NCI-H2227 treated with DMSO at 0.1 percent for 48 hours (cell line): ENCODE data around the gene DUSP1.
"Not testable (repeated sequence)": the region's sequence is repeated elsewhere in the genome, so short reads cannot be mapped to it uniquely, and the experiment has no call there.

ENCODE experiments used
- DNase-seq: peaks from one replicate; lab custom pipeline; 2025; lab: John Stamatoyannopoulos, UW

The DUSP1 gene

DNA sequence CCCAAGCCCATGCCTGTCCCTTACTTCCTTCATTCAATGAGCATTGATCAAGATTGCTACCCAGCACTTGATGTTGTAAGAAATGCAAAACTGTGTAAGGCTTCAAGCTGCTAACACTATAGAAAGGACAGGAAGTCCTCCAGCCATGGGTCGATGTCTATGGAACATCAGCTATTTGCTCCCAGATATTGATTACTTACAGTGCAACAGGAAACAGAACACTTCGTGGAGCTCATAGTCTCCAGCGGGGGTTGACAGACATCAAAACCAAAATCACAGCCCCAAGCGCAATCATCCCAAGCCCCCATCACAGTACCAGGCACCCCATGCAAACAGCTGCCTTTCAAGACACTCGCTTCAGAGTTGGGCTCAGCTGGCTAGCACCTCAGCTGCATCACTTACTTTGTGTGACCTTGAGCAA lies 26.8 kb upstream of the DUSP1 start:
- DNase-seq: no peak

DNA sequence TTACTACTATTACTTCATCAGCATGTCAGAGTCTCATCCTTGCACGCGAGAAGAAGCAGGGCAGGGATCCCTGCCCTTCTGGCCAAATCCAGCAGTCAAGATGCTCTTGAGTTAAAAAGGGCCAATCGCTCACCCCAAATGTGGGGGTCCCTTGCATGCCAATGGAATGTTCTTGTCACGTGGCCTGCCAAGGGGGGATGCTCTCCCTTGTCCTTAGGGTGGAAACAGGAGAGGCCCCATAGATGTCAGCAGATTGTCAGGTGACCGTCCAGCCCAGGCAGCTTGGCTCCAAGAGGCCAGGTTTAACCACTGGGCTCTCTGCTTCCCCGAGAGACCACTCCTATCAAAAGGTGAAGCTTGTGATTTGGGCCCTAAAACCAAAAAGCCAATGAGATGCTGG lies 25.3 kb upstream of the DUSP1 start:
- no peak for DNase-seq

DNA sequence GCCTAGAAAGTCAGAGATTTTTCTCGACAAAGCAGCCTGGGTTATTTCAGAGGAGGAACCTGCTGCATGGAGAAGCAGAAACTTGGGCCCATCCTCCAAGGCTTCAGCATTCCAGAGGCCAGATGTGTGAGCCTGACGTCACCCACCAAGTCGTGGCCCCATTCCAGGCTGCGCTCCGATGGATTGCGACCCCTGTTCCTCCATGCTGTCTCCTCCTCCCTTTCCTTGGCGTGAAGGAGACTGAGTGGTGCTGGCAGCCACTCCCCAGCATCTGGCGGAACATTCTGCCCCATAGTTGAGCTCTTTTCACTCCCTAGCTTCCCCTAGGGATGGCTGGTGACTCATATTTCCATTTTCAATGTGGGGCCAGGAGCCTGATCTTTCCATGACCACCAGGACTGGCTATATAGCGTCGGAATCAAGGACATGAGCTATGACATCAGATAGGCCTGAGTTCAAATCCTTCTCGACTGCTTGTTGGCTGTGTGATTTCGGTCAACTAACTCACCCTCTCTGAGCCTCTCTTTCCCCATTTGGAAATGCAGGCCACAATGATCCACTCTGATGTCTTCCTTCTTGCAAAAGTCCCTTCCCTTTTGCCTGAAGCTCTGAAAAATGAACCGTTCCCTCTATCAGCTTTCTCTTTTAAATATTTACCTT lies 24.5 kb upstream of the DUSP1 start:
- no peak for DNase-seq

DNA sequence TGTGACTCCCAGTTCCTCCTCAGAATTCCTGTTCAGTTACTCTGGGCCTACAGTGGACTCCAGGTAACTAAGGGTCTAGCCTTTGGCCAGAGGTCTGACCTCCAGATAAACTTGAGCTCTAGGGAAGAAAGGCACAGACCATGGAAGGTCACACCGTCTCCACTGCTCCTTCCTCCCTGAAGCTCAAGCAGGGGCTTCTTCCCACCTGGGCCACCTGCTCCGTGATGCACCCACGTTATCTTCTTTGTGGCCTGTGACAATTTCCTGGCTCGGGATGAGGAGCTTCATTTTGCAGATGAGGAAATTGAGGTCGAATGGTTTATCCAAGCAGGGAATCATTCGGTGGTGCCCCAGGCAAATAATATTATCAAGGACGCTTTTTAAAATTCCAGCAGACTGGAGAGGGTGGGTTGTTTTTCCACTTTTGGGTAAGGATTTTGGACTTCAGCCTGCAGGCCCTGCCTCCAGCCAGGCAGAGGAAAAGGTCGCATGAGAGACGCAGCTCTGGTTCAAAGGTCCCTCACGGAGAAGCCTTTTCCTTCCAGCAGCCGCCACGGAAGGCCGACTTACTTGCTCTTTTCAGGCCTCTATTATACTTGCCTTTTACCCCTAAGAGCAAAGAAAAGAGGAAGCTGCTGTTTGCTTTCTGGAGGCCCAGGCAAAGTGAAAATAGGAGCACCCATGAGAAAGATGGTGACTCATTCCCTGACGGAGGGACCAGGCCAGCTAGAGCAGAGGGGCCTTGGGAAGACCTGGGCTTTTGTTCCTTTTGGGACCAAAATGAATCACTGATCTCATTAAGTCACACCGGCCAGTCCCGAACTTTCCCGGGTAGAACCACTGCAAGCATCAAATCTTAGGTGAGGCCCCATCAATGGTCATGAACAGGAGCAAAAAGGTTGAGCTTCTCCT lies 22.8 kb upstream of the DUSP1 start:
- DNase-seq: no peak

DNA sequence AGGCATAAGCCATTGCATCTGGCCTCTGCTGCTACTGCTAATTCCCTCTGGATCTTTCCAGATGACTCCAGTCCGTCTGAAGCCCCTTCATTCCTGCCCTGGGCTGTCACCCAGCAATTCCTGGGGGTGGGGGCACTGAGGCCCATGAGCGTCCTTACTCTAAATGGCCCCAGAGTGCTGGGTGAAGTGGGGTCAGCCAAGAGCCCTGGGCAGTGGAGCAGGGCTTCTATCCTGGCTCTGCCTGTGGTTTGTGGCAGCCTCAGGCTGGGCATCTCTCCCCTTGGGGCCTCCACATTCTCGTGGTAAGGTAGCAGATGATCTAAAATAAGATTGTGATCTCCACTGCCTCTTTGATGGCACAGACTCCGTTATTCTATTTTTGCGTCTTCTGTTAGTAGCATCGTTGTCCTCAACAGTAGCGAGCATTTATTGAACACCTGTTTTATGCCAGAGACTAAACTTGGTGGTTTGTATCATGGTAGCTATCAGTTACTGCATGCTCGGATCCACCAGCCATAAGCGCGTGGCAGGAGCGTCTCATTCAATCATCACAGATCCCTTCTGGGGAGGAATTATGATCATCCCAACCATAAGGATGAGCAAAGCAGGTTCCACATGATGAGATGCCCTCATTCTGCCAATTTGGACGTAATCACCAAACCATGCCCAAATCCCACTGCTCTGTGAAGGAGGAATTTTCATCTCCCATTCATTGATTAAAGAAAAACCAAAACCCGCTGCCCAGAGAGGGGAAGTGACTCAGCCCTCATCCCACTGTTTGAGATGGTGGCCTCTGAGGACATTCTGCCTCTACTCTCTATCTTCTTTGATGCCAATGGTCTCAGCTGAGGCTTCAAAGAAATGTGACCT lies 21.9 kb upstream of the DUSP1 start:
- DNase-seq: no peak

DNA sequence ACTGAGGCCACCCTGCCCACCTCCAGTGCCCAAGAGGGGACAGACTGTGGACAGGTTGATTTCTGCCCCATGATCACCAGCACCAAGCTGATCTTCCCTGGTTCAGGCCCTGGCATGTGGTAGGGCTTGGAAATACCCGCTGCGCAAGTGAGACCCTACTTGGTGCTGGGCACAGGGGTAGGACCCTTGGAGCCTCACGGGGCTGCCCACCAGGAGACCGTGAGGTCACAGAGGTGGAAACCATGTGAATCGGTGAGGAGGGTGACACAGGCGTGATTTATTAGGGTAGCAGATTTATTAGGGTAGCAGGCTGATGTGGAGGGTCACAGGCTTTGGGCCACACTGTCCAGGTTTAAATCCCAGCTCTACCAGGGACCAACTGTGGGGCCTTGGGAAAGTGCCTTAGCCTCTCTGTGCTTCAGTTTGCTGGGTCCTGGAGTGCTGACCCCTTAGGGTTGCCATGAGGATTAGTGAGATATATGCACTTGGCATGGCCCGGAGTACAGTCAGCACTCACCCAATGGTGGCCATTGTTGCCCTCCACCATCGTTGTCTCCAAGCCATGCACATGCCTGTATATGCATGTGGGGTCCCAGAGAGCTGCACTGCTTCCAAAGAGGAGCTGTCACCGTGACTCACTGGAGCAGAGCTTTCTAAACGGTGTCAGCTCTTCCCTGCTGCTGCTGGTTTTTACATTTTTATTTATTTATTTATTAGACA lies 20.9 kb upstream of the DUSP1 start:
- DNase-seq: no peak

DNA sequence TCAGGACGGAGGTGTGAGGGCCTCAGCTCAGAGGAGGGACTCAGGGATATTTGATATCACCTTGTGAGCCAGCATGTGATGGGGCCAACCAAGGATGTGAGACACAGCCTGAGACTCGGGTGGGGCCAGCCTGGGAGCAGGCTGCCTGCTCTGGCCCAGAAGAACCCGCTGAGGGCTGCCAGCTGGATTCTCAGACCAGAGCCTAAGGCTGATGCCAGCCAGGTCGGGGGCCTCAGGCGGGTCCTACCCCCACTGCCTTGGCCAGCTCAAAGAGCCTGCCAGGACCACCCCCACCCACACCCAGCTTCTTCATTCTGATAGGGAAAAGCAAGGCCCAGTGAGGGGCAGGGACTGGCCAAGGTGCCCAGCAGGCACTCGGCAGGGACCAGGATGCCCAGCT lies 20.3 kb upstream of the DUSP1 start:
- DNase-seq: no peak

DNA sequence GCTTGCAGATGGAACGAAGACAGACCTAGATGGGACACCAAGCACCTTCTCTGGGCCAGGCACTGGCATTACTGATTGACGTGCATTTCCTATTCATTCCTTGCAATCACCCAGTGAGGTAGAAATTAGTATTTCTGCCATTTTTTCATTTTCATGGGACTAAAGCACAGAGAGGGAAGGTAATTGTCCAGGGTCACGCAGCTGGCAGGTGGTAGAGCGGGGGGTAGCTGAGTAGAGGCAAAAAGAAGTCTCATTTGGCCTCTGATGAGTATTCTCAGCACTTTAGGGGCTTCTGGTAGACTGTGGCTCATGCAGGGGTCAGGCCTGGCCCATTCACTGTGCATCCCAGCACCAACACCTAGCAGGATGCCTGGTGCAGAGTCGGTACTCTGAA lies 19.5 kb upstream of the DUSP1 start:
- no peak for DNase-seq

DNA sequence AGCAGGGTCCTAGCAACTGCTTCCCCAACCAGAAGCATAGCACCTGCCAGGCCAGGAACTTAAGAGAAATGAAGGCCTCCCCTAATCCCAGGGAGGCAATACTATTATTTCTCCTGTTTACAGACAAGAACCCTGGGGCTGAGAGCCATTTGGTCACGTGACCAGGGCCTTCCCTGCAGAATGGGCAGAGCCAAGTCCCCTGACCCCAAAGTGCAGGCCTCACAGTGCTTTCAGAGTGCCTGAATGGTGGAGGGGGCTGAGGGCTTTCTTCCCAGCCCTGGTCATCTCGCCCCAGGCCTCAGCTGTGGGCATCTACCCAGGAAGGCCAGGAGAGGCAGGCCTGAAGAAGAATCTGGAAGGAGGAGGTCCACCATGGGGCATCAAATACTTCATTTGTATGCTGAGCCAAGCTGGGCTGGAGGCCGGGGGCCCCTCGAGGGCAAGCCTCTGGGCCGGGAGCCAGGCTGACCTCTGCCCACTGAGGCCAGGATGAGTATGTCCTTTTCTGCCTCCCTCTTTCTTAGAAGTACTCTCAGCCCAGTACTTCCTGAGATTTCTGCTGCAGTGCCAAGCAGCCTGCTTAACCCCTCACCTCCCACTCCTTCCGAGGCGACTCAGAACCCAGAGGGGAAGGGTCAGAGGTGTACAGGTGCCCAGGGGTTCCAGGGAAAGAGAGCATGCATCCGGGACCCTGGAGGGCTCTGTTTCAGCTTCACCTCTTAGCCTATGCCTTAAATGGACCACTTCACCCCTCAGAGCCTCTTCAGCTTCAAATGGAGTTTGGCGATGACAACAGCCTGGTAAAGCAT lies 18.9 kb upstream of the DUSP1 start:
- DNase-seq: no peak

DNA sequence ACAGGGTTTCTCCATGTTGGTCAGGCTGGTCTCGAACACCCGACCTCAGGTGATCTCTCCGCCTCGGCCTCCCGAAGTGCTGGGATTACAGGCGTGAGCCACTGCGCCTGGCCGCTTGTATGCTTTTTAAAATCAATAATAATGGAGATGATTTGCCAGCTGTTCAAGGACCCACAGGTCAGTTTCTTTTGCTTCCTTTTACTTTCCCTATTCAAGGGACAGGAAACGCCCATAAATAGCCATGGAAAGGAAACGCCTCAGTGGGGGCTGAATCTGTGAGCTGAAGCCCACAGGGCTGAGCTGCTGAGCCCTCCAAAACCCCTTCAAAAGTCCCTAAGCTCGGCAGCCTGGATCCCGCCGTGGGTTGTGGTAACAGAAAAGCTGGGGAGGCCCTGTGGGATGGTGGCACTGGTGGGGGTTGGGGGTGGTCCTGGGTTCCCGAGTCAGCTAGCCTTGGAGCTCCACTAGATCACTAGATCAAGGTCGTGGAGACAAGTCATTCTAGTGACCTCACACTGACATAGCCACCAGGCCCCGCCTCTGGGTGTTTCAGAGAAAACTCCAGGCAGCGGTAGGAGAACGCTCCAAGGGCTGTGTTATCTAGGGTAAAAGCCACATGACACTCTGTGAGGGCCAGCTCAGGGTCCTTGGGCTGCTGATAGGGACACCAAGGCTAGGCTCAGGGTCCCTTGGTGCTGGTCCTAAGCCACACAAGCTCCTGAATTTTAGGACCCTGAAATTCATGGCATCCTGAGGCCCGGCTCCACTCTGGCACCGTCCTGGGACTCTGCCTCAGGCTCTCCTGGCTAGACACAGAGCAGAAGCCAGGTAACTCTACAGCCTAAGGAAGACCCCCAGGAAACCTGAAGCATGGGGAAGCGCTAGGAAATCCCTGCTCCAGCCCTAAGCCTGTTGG lies 18.0 kb upstream of the DUSP1 start:
- no peak for DNase-seq

DNA sequence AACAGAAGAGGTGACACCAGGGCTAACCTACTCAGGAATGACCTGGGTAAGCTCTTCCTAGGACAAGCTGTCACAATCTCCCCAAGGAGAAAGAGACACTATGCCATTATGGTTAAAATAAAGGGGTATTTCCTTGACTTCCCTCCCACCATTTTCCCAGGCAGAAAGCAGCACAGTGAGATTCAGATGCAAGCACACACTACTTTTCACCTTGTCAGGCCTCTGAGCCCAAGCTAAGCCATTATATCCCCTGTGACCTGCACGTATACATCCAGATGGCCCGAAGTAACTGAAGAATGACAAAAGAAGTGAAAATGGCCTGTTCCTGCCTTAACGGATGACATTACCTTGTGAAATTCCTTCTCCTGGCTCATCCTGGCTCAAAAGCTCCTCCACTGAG lies 16.5 kb upstream of the DUSP1 start:
- DNase-seq: not testable (repeated sequence)

DNA sequence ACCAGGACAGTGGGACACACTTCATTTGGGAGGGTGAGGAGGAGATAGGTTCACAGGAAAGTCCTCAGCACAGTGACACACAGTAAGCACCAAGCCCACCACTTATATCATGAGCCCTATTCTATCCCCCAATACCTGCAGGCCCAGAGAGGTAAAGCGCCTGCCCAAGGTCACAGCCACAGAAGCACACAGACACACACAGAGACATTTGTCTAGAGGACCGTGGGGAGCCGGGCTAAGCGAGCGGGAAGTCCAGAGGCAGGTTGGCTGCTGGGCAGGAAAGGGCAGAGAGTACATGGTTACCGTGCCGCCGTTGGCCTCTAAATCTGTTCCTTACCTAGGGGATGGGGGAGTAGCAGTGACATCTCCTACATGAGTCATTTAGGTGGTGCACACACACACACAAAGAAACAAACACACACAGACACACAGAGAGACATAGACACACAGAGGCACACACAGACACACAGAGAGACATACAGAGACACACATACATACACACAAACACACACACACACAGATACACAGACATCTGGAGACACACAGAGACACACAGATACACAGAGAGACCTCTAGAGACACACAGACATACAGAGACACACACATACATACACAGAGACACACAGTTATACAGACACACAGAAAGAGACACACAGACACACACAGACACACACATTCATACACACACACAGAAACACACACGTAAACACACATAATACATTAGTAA lies 15.9 kb upstream of the DUSP1 start:
- no peak for DNase-seq

DNA sequence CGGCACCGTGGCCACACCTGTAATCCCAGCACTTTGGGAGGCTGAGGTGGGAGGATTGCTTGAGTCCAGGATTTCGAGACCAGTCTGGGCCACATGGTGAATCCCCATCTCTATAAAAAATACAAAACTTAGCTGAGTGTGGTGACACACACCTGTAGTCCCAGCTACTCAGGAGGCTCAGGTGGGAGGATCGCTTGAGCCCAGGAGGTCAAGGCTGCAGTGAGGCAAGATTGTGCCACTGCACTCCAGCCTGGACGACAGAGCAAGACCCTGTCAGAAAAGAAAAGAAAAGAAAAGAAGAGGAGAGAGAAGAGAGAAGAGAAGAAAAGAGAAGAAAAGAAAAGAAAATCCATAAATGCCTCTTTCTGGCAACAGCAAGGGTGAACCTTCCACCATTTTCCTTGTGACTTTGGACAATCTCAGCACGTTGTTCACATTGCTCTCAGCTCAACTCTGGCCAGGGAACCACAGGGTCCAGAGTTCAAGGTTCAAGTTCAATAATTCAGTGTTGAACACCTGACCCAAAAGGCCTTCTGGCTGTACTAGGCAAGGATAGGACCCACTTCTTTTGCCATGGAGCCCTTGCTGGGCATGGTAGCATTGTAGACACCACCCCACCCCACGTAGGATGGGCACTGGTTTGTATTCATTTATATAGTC lies 14.6 kb upstream of the DUSP1 start:
- no peak for DNase-seq

DNA sequence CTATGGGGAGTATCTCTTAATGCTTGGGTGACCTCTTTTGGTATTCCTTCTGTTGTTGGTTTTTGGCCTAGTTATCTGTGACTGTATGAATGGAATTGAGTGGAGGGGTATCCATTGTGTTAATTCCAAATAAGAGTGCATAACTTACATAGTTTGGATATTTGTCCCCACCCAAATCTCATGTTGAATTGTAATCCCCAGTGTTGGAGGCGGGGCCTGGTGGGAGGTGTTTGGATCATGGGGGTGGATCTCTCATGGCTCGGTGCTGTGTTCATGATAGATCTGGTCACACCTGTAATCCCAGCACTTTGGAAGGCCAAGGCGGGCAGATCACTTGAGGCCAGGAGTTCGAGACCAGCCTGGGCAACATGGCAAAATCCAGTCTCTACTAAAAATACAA lies 13.2 kb upstream of the DUSP1 start:
- not testable (repeated sequence) for DNase-seq

DNA sequence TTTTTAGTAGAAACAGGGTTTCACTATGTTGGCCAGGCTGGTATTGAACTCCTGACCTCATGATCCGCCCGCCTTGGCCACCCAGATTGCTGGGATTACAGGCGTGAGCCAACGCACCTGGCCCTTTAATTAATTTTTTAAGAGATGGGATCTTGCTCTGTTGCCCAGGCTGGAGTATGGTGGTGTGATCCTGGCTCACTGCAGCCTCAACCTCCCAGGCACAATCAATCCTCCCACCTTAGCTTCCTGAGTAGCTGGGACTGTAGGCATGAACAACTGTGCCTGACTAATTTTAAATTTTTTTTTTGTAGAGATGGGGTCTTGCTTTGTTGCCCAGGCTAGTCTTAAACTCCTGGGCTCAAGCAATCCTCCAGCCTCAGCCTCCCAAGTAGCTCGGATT lies 12.3 kb upstream of the DUSP1 start:
- not testable (repeated sequence) for DNase-seq

DNA sequence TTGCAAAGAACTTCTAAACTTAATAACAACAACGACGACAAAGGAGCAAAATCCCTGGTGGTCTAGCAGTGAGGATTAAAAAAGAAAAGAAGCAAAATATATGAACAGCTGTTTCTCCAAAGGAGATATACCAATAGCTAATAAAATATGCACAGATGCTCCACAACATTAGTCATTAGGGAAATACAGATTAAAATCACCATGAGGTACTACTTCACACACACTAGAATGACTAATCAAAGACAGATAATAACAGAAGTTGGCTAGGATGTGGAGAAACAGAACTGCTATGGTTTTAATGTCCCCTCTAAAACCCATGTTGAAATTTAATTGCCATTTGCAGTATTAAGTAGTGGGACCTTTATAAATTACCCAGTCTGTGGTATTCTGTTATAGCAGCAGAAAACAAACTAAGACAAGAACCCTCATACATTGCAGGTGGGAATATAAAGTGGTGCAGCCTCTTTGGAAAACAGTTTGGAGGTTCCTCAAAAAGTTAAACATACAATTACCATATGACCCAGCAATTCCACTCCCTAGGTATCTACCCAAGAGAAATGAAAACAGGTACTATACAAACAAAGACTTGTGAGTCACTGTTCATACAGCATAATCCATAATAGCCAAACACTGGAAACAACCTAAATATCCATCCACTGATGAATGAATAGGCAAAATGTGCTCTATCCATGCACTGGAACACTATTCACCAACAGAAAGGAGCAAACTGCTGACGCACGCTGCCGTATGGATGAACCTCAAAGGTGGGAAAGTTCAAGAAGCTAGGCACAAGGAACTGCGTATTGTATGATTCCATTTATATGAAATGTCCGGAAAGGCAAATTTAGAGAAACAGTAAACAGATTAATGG lies 11.4 kb upstream of the DUSP1 start:
- DNase-seq: no peak

DNA sequence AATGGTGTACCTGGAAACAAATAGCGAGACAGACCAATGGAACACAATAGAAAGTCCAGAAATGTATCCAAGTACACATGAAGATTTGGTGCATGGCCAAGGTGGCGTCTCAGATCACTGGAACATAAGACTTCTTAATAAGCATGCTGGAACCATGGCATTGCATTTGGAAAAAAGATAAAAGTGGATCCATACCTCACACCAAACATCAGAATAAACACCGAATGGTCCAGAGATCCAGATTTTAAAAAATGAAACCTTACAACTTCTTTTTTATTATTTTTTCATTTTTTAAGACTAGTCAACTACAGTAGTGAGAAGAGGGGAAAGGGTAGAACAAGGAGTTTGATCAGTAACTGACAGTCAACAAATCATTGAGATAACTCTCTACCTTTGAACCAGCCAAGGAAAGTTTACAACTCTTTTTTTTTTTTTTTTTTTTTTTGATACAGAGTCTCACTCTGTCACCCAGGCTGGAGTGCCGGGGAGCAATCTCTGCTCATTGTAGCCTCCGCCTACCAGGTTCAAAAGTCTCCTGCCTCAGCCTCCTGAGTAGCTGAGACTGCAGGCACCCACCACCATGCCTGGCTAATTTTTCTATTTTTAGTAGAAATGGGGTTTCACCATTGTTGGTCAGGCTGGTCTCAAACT lies 8.8 kb upstream of the DUSP1 start:
- DNase-seq: no peak
